ENCODE results near the gene ZBTB4. TPM values are rescaled to one million over a fixed set of nuclear protein-coding genes. Genes with fewer than 3 reads are reported as not detected.

The ZBTB4 gene
- total RNA-seq, 1 experiment from 2014 or later: 14.7 TPM

GRCh38 chr17:7477392-7478275 lies 1.8 kb downstream of the ZBTB4 start:
- peak; percentile 11 for DNase-seq
- peak overlapping the region; percentile 85 for H3K9ac ChIP-seq (ENCODE audit: low read length)
- H3K27ac ChIP-seq (ENCODE audit: low read length): peak overlapping the region; percentile 62
- peak overlapping the region; percentile 91 for H3K4me2 ChIP-seq (ENCODE audit: low read length)
- peak; percentile 3; the same call in 1 of the 2 replicates for ATAC-seq
- TF ChIP-seq EZH2phosphoT487 (IDR thresholded peaks at IDR 0.05; ENCODE audit: borderline replicate concordance, low read length): no peak
- TF ChIP-seq CTCF (conservative IDR thresholded peaks at IDR 0.05; ENCODE audit: low read depth, low read length): no peak
- no peak for TF ChIP-seq EZH2 (IDR thresholded peaks at IDR 0.05; ENCODE audit: low read length, unreplicated experiment)
- H4K20me1 ChIP-seq (ENCODE audit: low read length): no peaks in the 10 kb centered on the region
- POLR2A ChIA-PET (ENCODE audit: unreplicated experiment): no interaction called here
- 0 out of 2 replicates have a peak overlapping the region, but pooled peaks have one; percentile 18 for H2AFZ ChIP-seq (ENCODE audit: low read length)
- H3K79me2 ChIP-seq (ENCODE audit: low read length): peaks cover 68% of the 10 kb centered on the region
- H3K27me3 ChIP-seq (ENCODE audit: low read length): no peaks in the 10 kb centered on the region
- CTCF ChIA-PET: no interaction called here
- intact Hi-C loops (cut with micrococcal nuclease): no loop called here
- no TSS peak for BruUV-seq (replicated peaks)
- no peaks in the 10 kb centered on the region for H3K36me3 ChIP-seq (ENCODE audit: low read depth, low read length)
- H3K9me2 ChIP-seq (replicated peaks; ENCODE audit: low read length): no peaks in the 10 kb centered on the region
- no peaks in the 10 kb centered on the region for H3F3A ChIP-seq (ENCODE audit: low read length, unreplicated experiment)
- peaks cover 33% of the 10 kb centered on the region for H3K4me1 ChIP-seq (ENCODE audit: insufficient read depth, low read length)
- peak overlapping the region; percentile 79 for H3K4me3 ChIP-seq (ENCODE audit: low read length)
- H3K9me3 ChIP-seq (ENCODE audit: low read length): no peaks in the 10 kb centered on the region

GRCh38 chr17:7476951-7477350 lies 2.5 kb downstream of the ZBTB4 start:
- CTCF ChIA-PET: no interaction called here
- POLR2A ChIA-PET (ENCODE audit: unreplicated experiment): no interaction called here
- Histone ChIP-seq H3K4me3 (ENCODE audit: low read length) (peak overlapping the region; percentile 79; the same call in 1 of the 2 replicates), H3K4me1 (ENCODE audit: insufficient read depth, low read length) (peaks cover 33% of the 10 kb centered on the region), H3K4me2 (ENCODE audit: low read length) (peak overlapping the region; percentile 91), H3K27ac (ENCODE audit: low read length) (peak overlapping the region; percentile 62), H3K9me2 (replicated peaks; ENCODE audit: low read length) (no peaks in the 10 kb centered on the region), H3K9me3 (ENCODE audit: low read length) (no peaks in the 10 kb centered on the region), H3K27me3 (ENCODE audit: low read length) (no peaks in the 10 kb centered on the region), H3F3A (ENCODE audit: low read length, unreplicated experiment) (no peaks in the 10 kb centered on the region), H4K20me1 (ENCODE audit: low read length) (no peaks in the 10 kb centered on the region), H2AFZ (ENCODE audit: low read length) (no peak overlapping the region), H3K36me3 (ENCODE audit: low read depth, low read length) (no peaks in the 10 kb centered on the region), H3K79me2 (ENCODE audit: low read length) (peaks cover 69% of the 10 kb centered on the region), H3K9ac (ENCODE audit: low read length) (no peak overlapping the region)
- intact Hi-C loops (cut with micrococcal nuclease): no loop called here
- TF ChIP-seq EZH2 (IDR thresholded peaks at IDR 0.05; ENCODE audit: low read length, unreplicated experiment) (no peak), EZH2phosphoT487 (IDR thresholded peaks at IDR 0.05; ENCODE audit: borderline replicate concordance, low read length) (no peak), CTCF (conservative IDR thresholded peaks at IDR 0.05; ENCODE audit: low read depth, low read length) (no peak)
- no peak for DNase-seq
- no peak for ATAC-seq
- no TSS peak for BruUV-seq (replicated peaks)

- Histone ChIP-seq H2AFZ (ENCODE audit: low read length) (no peak overlapping the region), H3K79me2 (ENCODE audit: low read length) (peaks cover 73% of the 10 kb centered on the region), H3K9ac (ENCODE audit: low read length) (no peak overlapping the region), H3K27me3 (ENCODE audit: low read length) (no peaks in the 10 kb centered on the region), H3K9me2 (replicated peaks; ENCODE audit: low read length) (no peaks in the 10 kb centered on the region), H3K4me1 (ENCODE audit: insufficient read depth, low read length) (peaks cover 33% of the 10 kb centered on the region), H3K4me2 (ENCODE audit: low read length) (peak overlapping the region; percentile 91), H3F3A (ENCODE audit: low read length, unreplicated experiment) (no peaks in the 10 kb centered on the region), H3K27ac (ENCODE audit: low read length) (peak overlapping the region; percentile 62), H3K36me3 (ENCODE audit: low read depth, low read length) (no peaks in the 10 kb centered on the region), H4K20me1 (ENCODE audit: low read length) (no peaks in the 10 kb centered on the region), H3K9me3 (ENCODE audit: low read length) (no peaks in the 10 kb centered on the region), H3K4me3 (ENCODE audit: low read length) (no peak overlapping the region)
- TF ChIP-seq CTCF (conservative IDR thresholded peaks at IDR 0.05; ENCODE audit: low read depth, low read length): no peak
- TF ChIP-seq EZH2phosphoT487 (IDR thresholded peaks at IDR 0.05; ENCODE audit: borderline replicate concordance, low read length): no peak
- no peak for TF ChIP-seq EZH2 (IDR thresholded peaks at IDR 0.05; ENCODE audit: low read length, unreplicated experiment)
- ATAC-seq (peak; percentile 55), DNase-seq (peak; percentile 77)
- ChIA-PET POLR2A (ENCODE audit: unreplicated experiment) (no interaction called here), CTCF (interaction anchor here (0.8 kb wide), 1 partner anchor 33 kb away, joined by 3 read pairs; no protein-coding TSS in a partner anchor)
- intact Hi-C loops (cut with micrococcal nuclease): no loop called here
- no TSS peak for BruUV-seq (replicated peaks)
Measured at GRCh38 chr17:7476494-7476893, 2.9 kb downstream of the ZBTB4 start.

Measured in PC-3 (cell line).